ENCODE results near the gene NPAS3.

NPAS3 gene

GRCh38 chr14:33560718-33561431 lies 622.2 kb downstream of the NPAS3 start:
- POLR2A ChIA-PET, result no interaction called here
- CTCF ChIA-PET, result interaction anchor here (0.7 kb wide), 1 partner anchor 668 kb away, joined by 3 read pairs; no protein-coding TSS in a partner anchor

GRCh38 chr14:33561488-33562175 lies 623.0 kb downstream of the NPAS3 start:
- Histone ChIP-seq H3K27ac (ENCODE audit: extremely low read depth, low read depth, low read length) (no peak overlapping the region), H3K9me3 (ENCODE audit: control insufficient read depth, insufficient read depth, low read depth, low read length) (no peaks in the 10 kb centered on the region), H3K4me1 (ENCODE audit: control insufficient read depth, insufficient read depth, low read length) (0 out of 2 replicates have a peak, but pooled peaks cover 3% of the 10 kb centered on the region), H3K36me3 (ENCODE audit: control insufficient read depth in 2 of 2, insufficient read depth in 1 of 2, low read length in 2 of 2) (no peaks in the 10 kb centered on the region), H3K4me3 (ENCODE audit: low read depth, low read length) (no peak overlapping the region)
- ChIA-PET CTCF (no interaction called here), POLR2A (no interaction called here)
- TF ChIP-seq ZBTB10 (tag by site-specific recombination; IDR thresholded peaks at IDR 0.05) (no peak), PRDM10 (tag by site-specific recombination; IDR thresholded peaks at IDR 0.05) (no peak), MYNN (tag by site-specific recombination; IDR thresholded peaks at IDR 0.05; ENCODE audit: borderline replicate concordance) (no peak), ZSCAN23 (tag by site-specific recombination; IDR thresholded peaks at IDR 0.05) (no peak), ZNF19 (tag by site-specific recombination; IDR thresholded peaks at IDR 0.05; ENCODE audit: low read depth) (no peak), ZNF513 (tag by site-specific recombination; IDR thresholded peaks at IDR 0.05) (no peak), YY2 (tag by site-specific recombination; IDR thresholded peaks at IDR 0.05) (no peak), ZFP41 (tag by site-specific recombination; IDR thresholded peaks at IDR 0.05; ENCODE audit: borderline replicate concordance) (no peak), ZNF707 (tag by site-specific recombination; IDR thresholded peaks at IDR 0.05) (no peak), ZNF112 (tag by site-specific recombination; IDR thresholded peaks at IDR 0.05) (no peak)

More at GRCh38 chr14:33560718-33561431, 622.2 kb downstream of the NPAS3 start:
- H3K9me3 ChIP-seq (ENCODE audit: control insufficient read depth, insufficient read depth, low read depth, low read length), result no peaks in the 10 kb centered on the region
- no peak overlapping the region for H3K27ac ChIP-seq (ENCODE audit: extremely low read depth, low read depth, low read length)
- TF ChIP-seq EGR2 (tag by site-specific recombination; IDR thresholded peaks at IDR 0.05; ENCODE audit: low read depth) (no peak), ELK4 (IDR thresholded peaks at IDR 0.05; ENCODE audit: borderline replicate concordance, low read depth, low read length) (no peak), ZNF701 (tag by site-specific recombination; IDR thresholded peaks at IDR 0.05) (no peak), ZNF600 (tag by site-specific recombination; IDR thresholded peaks at IDR 0.05) (no peak), PRDM1 (tag by site-specific recombination; IDR thresholded peaks at IDR 0.05) (no peak), ZSCAN5A (tag by site-specific recombination; IDR thresholded peaks at IDR 0.05) (no peak), ZNF426 (tag by site-specific recombination; IDR thresholded peaks at IDR 0.05) (no peak), ZNF184 (tag by site-specific recombination; IDR thresholded peaks at IDR 0.05) (no peak), HOXC10 (CRISPR knock-in tag; IDR thresholded peaks at IDR 0.05) (no peak), ZNF776 (tag by site-specific recombination; IDR thresholded peaks at IDR 0.05; ENCODE audit: borderline replicate concordance) (no peak)
- H3K4me1 ChIP-seq (ENCODE audit: control insufficient read depth, insufficient read depth, low read length), result 0 out of 2 replicates have a peak, but pooled peaks cover 3% of the 10 kb centered on the region
- no peaks in the 10 kb centered on the region for H3K36me3 ChIP-seq (ENCODE audit: control insufficient read depth in 2 of 2, insufficient read depth in 1 of 2, low read length in 2 of 2)
- no peak overlapping the region for H3K4me3 ChIP-seq (ENCODE audit: low read depth, low read length)
